Heart right ventricle (tissue), 16 donors: ENCODE results near the gene SPOCD1. TPM values are rescaled to one million over a fixed set of nuclear protein-coding genes. Genes with fewer than 3 reads are reported as not detected.
A peak's percentile ranks its signal among the peaks of the same experiment; 100 is the strongest.

Source experiments
- ATAC-seq, 8 donors: fragments of 200-7000 bp; cut with Tn5 transposase; one replicate each; pipeline ENCODE4 v1.9.1; 2020; ENCODE audit warnings: mild to moderate bottlenecking in 8 of 8, moderate library complexity in 8 of 8, moderate number of reproducible peaks in 1 of 8
- DNase-seq, 2 donors: peaks; one replicate each; pipeline ENCODE4 v3.0.0-alpha.2; 2020
- H3K27ac ChIP-seq, 10 donors: fragments of 200-600 bp; sonication (generic) in 2 of 10; one replicate each; pipeline versions ENCODE4 v1.5.0 to v1.8.0; 2020 to 2022; ENCODE audit warnings: mild to moderate bottlenecking in 3 of 10
- H3K27me3 ChIP-seq, 7 donors: fragments of 200-600 bp; one replicate each; pipeline ENCODE4 v1.8.0; 2021 to 2022; ENCODE audit warnings: mild to moderate bottlenecking in 2 of 7
- H3K36me3 ChIP-seq, 9 donors: fragments of 200-600 bp; sonication (generic) in 1 of 9; one replicate each; pipeline versions ENCODE4 v1.5.0 to v1.8.0; 2020 to 2022; ENCODE audit warnings: mild to moderate bottlenecking in 2 of 9
- H3K4me1 ChIP-seq, 9 donors: fragments of 200-600 bp; sonication (generic) in 1 of 9; one replicate each; pipeline versions ENCODE4 v1.5.0 to v1.8.0; 2020 to 2022; ENCODE audit warnings: mild to moderate bottlenecking in 4 of 9
- H3K4me3 ChIP-seq, 10 donors: fragments of 200-600 bp; sonication (generic) in 2 of 10; one replicate each; pipeline versions ENCODE4 v1.5.0 to v1.8.0; 2020 to 2022; ENCODE audit warnings: mild to moderate bottlenecking in 7 of 10, moderate library complexity in 2 of 10
- H3K9me3 ChIP-seq, 11 donors: fragments of 200-600 bp in 10 of 11; sonication (generic) in 2 of 11; one replicate each; pipeline versions ENCODE4 v1.5.0 to v1.8.0; 2013 to 2022; ENCODE audit warnings: mild to moderate bottlenecking in 2 of 11, control low read depth in 1 of 11, moderate library complexity in 1 of 11
- CTCF ChIP-seq, 9 donors: fragments of 200-600 bp; sonication (generic) in 2 of 9; IDR thresholded peaks; one replicate each; pipeline versions ENCODE4 v1.5.0 to v1.8.0; 2021 to 2022; ENCODE audit warnings: antibody characterized with exemption in 9 of 9, mild to moderate bottlenecking in 5 of 9, moderate library complexity in 1 of 9
- WGBS, 2 donors: extraction: QIAGEN DNeasy Blood & Tissue Kit; methylation state at CpG; one replicate each; pipeline ENCODE4 v1.1.7; 2013; ENCODE audit warnings: inconsistent platforms in 1 of 2; 5-methylcytosine and 5-hydroxymethylcytosine counted together
- intact Hi-C, 10 donors: fragments of 100-400 bp; cut with DNase I; formaldehyde crosslinking; loops; one replicate each; pipeline versions ENCODE4 v1.11.1 to v1.14.2; 2022
- polyA plus RNA-seq, 2 donors: library from polyadenylated mRNA; stranded (reverse); fragments of 200-250 nt; gene quantifications; one replicate each; pipeline ENCODE4 v1.2.3, GENCODE V29; 2013
- total RNA-seq, 10 donors: library from RNA; stranded (reverse); fragmentation: NEBNext Ultra II Directional in 3 of 10; extraction: Animal tissue kit (Norgen Biotek cat#: 25700) in 3 of 10; gene quantifications; one replicate each; pipeline versions ENCODE4 v1.2.1 to v1.2.4, GENCODE V29; 2021 to 2023
- donor health status: Arrhythmogenic right ventricular cardiomyopathy.
- donor health status: ischemic (EF 13 %, LVEDD 7.1; RV severe dilation, severe dysfunction).
- donor health status: healthy with polysubstance abuse.
- donor health status: DM: no; HTN: yes; CAD: no.
- donor health status: DM: no; HTN: no; CAD: no.
- donor health status: ischemic (EF 25% LVEDD 6.9; RV normal size, moderate dysfunction).
- donor health status: ischemic (EF 25% LVEDD 5.7; RV mildly dilated, moderate dysfunction).
- donor health status: healthy.
- donor health status: DM: yes; HTN: yes; CAD: no.
- donor health status: Ischemic cardiomyopathy.
- donor health status: ischemic (EF 35%, LVEDD 5.7; RV mildly dilated, moderate dysfunction).
- donor health status: nonischemic (EF 11% LVEDD 7.7; RV severe dilation, severe dysfunction).
- donor health status: DM: yes; HTN: yes; CAD: no.
- donor health status: PGD.
- donor health status: ischemic (EF 29% LVEDD 5.4; RV normal size, mild dysfunction).
- donor health status: nonischemic (EF 23%, LVEDD 6.1; RV moderate dilation, normal function).

SPOCD1 gene
- total and polyA plus RNA-seq, 12 donors: 0.12 to 1.2 (median 0.41) TPM; not detected in 8

GRCh38 chr1:31784356-31785019 lies 31.3 kb downstream of the SPOCD1 start:
- no peak overlapping the region for H3K4me3 ChIP-seq
- no peaks in the 10 kb centered on the region for H3K9me3 ChIP-seq
- 87 to 97% methylated on average over 4 of the region's 4 CpGs for WGBS, 2 donors
- H3K27ac ChIP-seq: no peak overlapping the region
- no peaks in the 10 kb centered on the region for H3K27me3 ChIP-seq
- TF ChIP-seq CTCF (IDR thresholded peaks at IDR 0.05): no peak
- H3K36me3 ChIP-seq: no peaks in the 10 kb centered on the region
- no peak for DNase-seq
- intact Hi-C loops: loop anchor here in 8 of 10 donors (5.0 to 10.0 kb wide), 8 partner anchors 67 to 280 kb away; no protein-coding TSS in a partner anchor
- peaks cover 3 to 36% (median 23%) of the 10 kb centered on the region in 9 donors for H3K4me1 ChIP-seq
- ATAC-seq: no peak

GRCh38 chr1:31783846-31784245 lies 32.0 kb downstream of the SPOCD1 start:
- ATAC-seq: no peak
- Histone ChIP-seq H3K9me3 (no peaks in the 10 kb centered on the region), H3K27me3 (peaks cover 0 to under 1% (median 0%) of the 10 kb centered on the region in 7 donors), H3K4me1 (peaks cover 3 to 32% (median 18%) of the 10 kb centered on the region in 9 donors), H3K27ac (no peak overlapping the region), H3K36me3 (no peaks in the 10 kb centered on the region), H3K4me3 (no peak overlapping the region)
- intact Hi-C loops: loop anchor here in 4 of 10 donors (10.0 kb wide), 3 partner anchors 69 to 281 kb away; no protein-coding TSS in a partner anchor
- DNase-seq: no peak
- 97% methylated on average over 3 of the region's 3 CpGs for WGBS, 2 donors
- TF ChIP-seq CTCF (IDR thresholded peaks at IDR 0.05): no peak

- no peaks in the 10 kb centered on the region for H3K9me3 ChIP-seq
- DNase-seq (no peak), ATAC-seq (peak in 4 of 8 donors; percentile 27 to 46 (median 40))
- peaks cover 3 to 21% (median 13%) of the 10 kb centered on the region in 9 donors for H3K4me1 ChIP-seq
- TF ChIP-seq CTCF (IDR thresholded peaks at IDR 0.05): no peak
- no peaks in the 10 kb centered on the region for H3K36me3 ChIP-seq
- no peak overlapping the region for H3K4me3 ChIP-seq
- H3K27me3 ChIP-seq: peaks cover 0 to 12% (median 0%) of the 10 kb centered on the region in 7 donors
- intact Hi-C loops: loop anchor here in 4 of 10 donors (10.0 kb wide), 3 partner anchors 68 to 282 kb away; no protein-coding TSS in a partner anchor
- H3K27ac ChIP-seq: peak overlapping the region in 4 of 10 donors; percentile 33 to 64 (median 46)
- 52 to 58% methylated on average over 12 of the region's 12 CpGs for WGBS, 2 donors
Observed at GRCh38 chr1:31782421-31783410, 33.1 kb downstream of the SPOCD1 start.
